ENCODE results near the gene C10orf105. TPM values are rescaled to one million over a fixed set of nuclear protein-coding genes. Genes with fewer than 3 reads are reported as not detected.

Gene C10orf105
- total and polyA plus RNA-seq, 2 of the 8 experiments (the other 6 are each of a cell fraction or from before 2014, with no cell fraction given), result 0.71 to 0.73 TPM

- ChIA-PET POLR2A (ENCODE audit: partially characterized antibody) (no interaction called here), CTCF (ENCODE audit: partially characterized antibody) (interaction anchor here (1.3 to 2.3 kb wide), 4 partner anchors 8 to 76 kb away, joined by 3 to 9 read pairs (median 6); no protein-coding TSS in a partner anchor)
- no peaks in the 10 kb centered on the region for H3K79me2 ChIP-seq (ENCODE audit: control insufficient read depth in 1 of 2, insufficient read depth in 2 of 2, low read length in 2 of 2)
- H2BK20ac ChIP-seq (ENCODE audit: low read length), result no peak overlapping the region
- no peak overlapping the region for H3K56ac ChIP-seq (replicated peaks; ENCODE audit: insufficient read length, low read depth, low read length)
- H3K23me2 ChIP-seq (ENCODE audit: low read depth, low read length), result no peaks in the 10 kb centered on the region
- no peak overlapping the region for H3K4me2 ChIP-seq (ENCODE audit: insufficient read depth in 1 of 2, low read depth in 2 of 2, low read length in 2 of 2)
- no peaks in the 10 kb centered on the region for H3K79me1 ChIP-seq (ENCODE audit: low read depth, low read length)
- H2AFZ ChIP-seq (ENCODE audit: low read length), result no peak overlapping the region
- no peak overlapping the region for H4K5ac ChIP-seq (ENCODE audit: insufficient read length, low read depth, low read length)
- H3K23ac ChIP-seq (ENCODE audit: insufficient read length), result no peak overlapping the region
- no peak overlapping the region for H4K91ac ChIP-seq (replicated peaks; ENCODE audit: insufficient read length, low read length)
- H3K27ac ChIP-seq (ENCODE audit: low read depth, low read length), result no peak overlapping the region
- H3K4me3 ChIP-seq (ENCODE audit: extremely low read depth in 1 of 4, insufficient read depth in 2 of 4, low read depth in 3 of 4, low read length in 4 of 4), result no peak overlapping the region
- FAIRE-seq (no peak), DNase-seq (ENCODE audit: low read depth in 1 of 2, low spot score in 2 of 2) (no peak)
- peaks cover 0 to 9% (median 4%) of the 10 kb centered on the region in 4 experiments; a peak in 4 of 7 replicates for H3K4me1 ChIP-seq (replicated peaks in 1 of 4; ENCODE audit: control insufficient read depth in 3 of 4, insufficient read depth in 4 of 4, low read length in 3 of 4)
- no peak overlapping the region for H3K14ac ChIP-seq (ENCODE audit: insufficient read length)
- no peak overlapping the region for H4K8ac ChIP-seq (ENCODE audit: extremely low read depth, insufficient read depth, low read length)
- no peaks in the 10 kb centered on the region for H4K20me1 ChIP-seq (replicated peaks in 1 of 2; ENCODE audit: control insufficient read depth in 1 of 2, insufficient read depth in 2 of 2, low read length in 2 of 2)
- no peak overlapping the region for H2BK5ac ChIP-seq (ENCODE audit: low read depth, low read length)
- H3K9ac ChIP-seq (replicated peaks in 1 of 4; ENCODE audit: extremely low read depth in 1 of 4, low read depth in 3 of 4, low read length in 3 of 4), result no peak overlapping the region
- no peak overlapping the region for H2BK120ac ChIP-seq (replicated peaks; ENCODE audit: low read depth, low read length)
- no peaks in the 10 kb centered on the region for H3K27me3 ChIP-seq (replicated peaks in 1 of 4; ENCODE audit: control insufficient read depth in 3 of 4, extremely low read depth in 1 of 4, insufficient read depth in 3 of 4, low read length in 3 of 4)
- WGBS, 2 experiments (ENCODE audit: extremely low coverage in 1 of 2, insufficient coverage in 1 of 2, insufficient read length in 1 of 2, insufficient replicate concordance in 2 of 2, low coverage in 1 of 2, low lambda C conversion rate in 2 of 2, missing lambda C conversion rate in 1 of 2), result 94% methylated on average over 12 of the region's 12 CpGs; no CpG with 5 or more reads in 1 of the 2 experiments
- no peaks in the 10 kb centered on the region for H3K9me3 ChIP-seq (ENCODE audit: insufficient read depth in 2 of 2, low read depth in 1 of 2, low read length in 1 of 2)
- no peak overlapping the region; the same call in 1 of the 2 replicates for H2BK12ac ChIP-seq (ENCODE audit: low read depth, low read length)
- H3K18ac ChIP-seq (ENCODE audit: extremely low read depth, low read length), result no peak overlapping the region
- no peak overlapping the region for H3K4ac ChIP-seq (replicated peaks; ENCODE audit: insufficient read length, low read depth, low read length)
- no peak overlapping the region; the same call in 1 of the 2 replicates for H2BK15ac ChIP-seq (ENCODE audit: low read length)
- no peaks in the 10 kb centered on the region for H3K36me3 ChIP-seq (ENCODE audit: control insufficient read depth in 2 of 4, insufficient read depth in 4 of 4, low read length in 3 of 4)
- H2AK5ac ChIP-seq (ENCODE audit: low read depth, low read length), result no peak overlapping the region
- no peak for TF ChIP-seq ATF2 (IDR thresholded peaks at IDR 0.05; ENCODE audit: low read length)
- no peak for TF ChIP-seq TEAD4 (IDR thresholded peaks at IDR 0.05; ENCODE audit: low read depth, low read length)
- TF ChIP-seq POLR2A (IDR thresholded peaks at IDR 0.05; ENCODE audit: control extremely low read depth in 1 of 2, low read depth in 2 of 2, low read length in 2 of 2), result no peak
- TF ChIP-seq KDM1A (IDR thresholded peaks at IDR 0.05; ENCODE audit: borderline replicate concordance, low read length), result no peak
- TF ChIP-seq CREB1 (IDR thresholded peaks at IDR 0.05), result no peak
- no peak for TF ChIP-seq SP1 (IDR thresholded peaks at IDR 0.05; ENCODE audit: low read depth, low read length)
- no peak for TF ChIP-seq SUZ12 (IDR thresholded peaks at IDR 0.05; ENCODE audit: low read length)
- TF ChIP-seq EZH2 (IDR thresholded peaks at IDR 0.05; ENCODE audit: low read depth, low read length, severe bottlenecking), result no peak
- no peak for TF ChIP-seq RNF2 (IDR thresholded peaks at IDR 0.05; ENCODE audit: borderline replicate concordance, low read depth, low read length, missing control alignments, poor library complexity, severe bottlenecking)
- no peak for TF ChIP-seq POLR2AphosphoS5 (IDR thresholded peaks at IDR 0.05; ENCODE audit: low read depth, low read length)
Measured at GRCh38 chr10:71737001-71737833, 17.6 kb upstream of the C10orf105 start.
